Endodermal cell (in vitro differentiated cells): ENCODE results near the gene ANXA2R. TPM values are rescaled to one million over a fixed set of nuclear protein-coding genes. Genes with fewer than 3 reads are reported as not detected.

ENCODE experiments used
- DNase-seq: peaks from one replicate; pipeline ENCODE4 v3.0.0-alpha.2; 2017
- H3K27ac ChIP-seq: 2 replicates; pipeline ENCODE4 v1.5.1; 2013; ENCODE audit warnings: mild to moderate bottlenecking, low read depth, low read length, moderate library complexity
- H3K27me3 ChIP-seq: 2 replicates; pipeline ENCODE4 v1.6.1; 2013; ENCODE audit warnings: mild to moderate bottlenecking, low read length, moderate library complexity; ENCODE audit not compliant: insufficient read depth, control insufficient read depth, poor library complexity, severe bottlenecking
- H3K36me3 ChIP-seq: 2 replicates; pipeline ENCODE4 v1.7.0; 2013; ENCODE audit warnings: mild to moderate bottlenecking, low read length, moderate library complexity; ENCODE audit not compliant: control insufficient read depth, insufficient read depth
- H3K4me1 ChIP-seq: one replicate; pipeline ENCODE4 v1.7.0; 2013; ENCODE audit warnings: low read length; ENCODE audit not compliant: control insufficient read depth, insufficient read depth
- H3K4me3 ChIP-seq: 2 replicates; pipeline ENCODE4 v1.5.1; 2013; ENCODE audit warnings: mild to moderate bottlenecking, low read length, moderate library complexity
- H3K9ac ChIP-seq: 2 replicates; pipeline ENCODE4 v1.6.1; 2013; ENCODE audit warnings: mild to moderate bottlenecking, low read length, moderate library complexity; ENCODE audit not compliant: poor library complexity, severe bottlenecking; ENCODE audit errors: extremely low read depth
- H3K9me3 ChIP-seq: 2 replicates; pipeline ENCODE4 v1.6.1; 2013; ENCODE audit warnings: mild to moderate bottlenecking, low read length, moderate library complexity; ENCODE audit not compliant: control insufficient read depth
- H3K27ac Mint-ChIP-seq: 2 replicates; pipeline ENCODE4 v1.8.0; 2020; ENCODE audit warnings: mixed read lengths
- H3K27me3 Mint-ChIP-seq: 2 replicates; pipeline ENCODE4 v1.8.0; 2021; ENCODE audit warnings: mild to moderate bottlenecking, mixed read lengths; ENCODE audit not compliant: insufficient read depth
- H3K36me3 Mint-ChIP-seq: 2 replicates; pipeline ENCODE4 v1.8.0; 2020; ENCODE audit warnings: low read depth, mixed read lengths
- H3K4me1 Mint-ChIP-seq: 2 replicates; pipeline ENCODE4 v1.8.0; 2020; ENCODE audit warnings: mixed read lengths
- H3K4me3 Mint-ChIP-seq: 2 replicates; pipeline ENCODE4 v1.8.0; 2020; ENCODE audit warnings: mild to moderate bottlenecking, moderate library complexity, mixed read lengths
- H3K9me3 Mint-ChIP-seq: 2 replicates; pipeline ENCODE4 v1.8.0; 2020; ENCODE audit warnings: mild to moderate bottlenecking, mixed read lengths
- CTCF ChIP-seq: fragments of 200-600 bp; sonication (generic); conservative IDR thresholded peaks from 2 replicates; pipeline ENCODE4 v1.5.0; 2021; ENCODE audit warnings: antibody characterized with exemption, mild to moderate bottlenecking
- WGBS, 2 experiments: methylation state at CpG; one replicate each; pipeline versions ENCODE4 v1.1.5 to v1.1.7; 2013; ENCODE audit warnings: missing lambda C conversion rate in 2 of 2, mixed read lengths in 1 of 2; ENCODE audit not compliant: insufficient coverage in 1 of 2, insufficient read length in 1 of 2; 5-methylcytosine and 5-hydroxymethylcytosine counted together
- total RNA-seq, 2 donors: library from RNA; stranded (reverse); fragmentation: NEBNext Ultra II Directional in 1 of 2; extraction: Animal tissue kit (Norgen Biotek cat#: 25700) in 1 of 2; gene quantifications; 2 replicates in 1 of 2; 3 replicates in 1 of 2; pipeline ENCODE4 v1.2.1, GENCODE V29; 2021

ANXA2R gene
- total RNA-seq, 2 donors from 2014 or later = 0.73 to 0.97 TPM

GRCh38 chr5:43046474-43046873 lies 6.4 kb upstream of the ANXA2R start:
- H3K4me3 Mint-ChIP-seq = no peak overlapping the region
- Histone ChIP-seq H3K4me1 (no peaks in the 10 kb centered on the region), H3K27ac (no peak overlapping the region), H3K36me3 (no peaks in the 10 kb centered on the region), H3K9ac (no peak overlapping the region), H3K4me3 (no peak overlapping the region), H3K27me3 (peaks cover 53% of the 10 kb centered on the region), H3K9me3 (peaks cover 8% of the 10 kb centered on the region)
- H3K27ac Mint-ChIP-seq = no peak overlapping the region
- peaks cover 18% of the 10 kb centered on the region for H3K4me1 Mint-ChIP-seq
- WGBS, 2 experiments = 83% methylated on average over 1 of the region's 1 CpG; no CpG with 5 or more reads in 1 of the 2 experiments
- H3K9me3 Mint-ChIP-seq = no peaks in the 10 kb centered on the region
- no peak for TF ChIP-seq CTCF
- peaks cover 53% of the 10 kb centered on the region for H3K27me3 Mint-ChIP-seq
- no peak for DNase-seq
- no peaks in the 10 kb centered on the region for H3K36me3 Mint-ChIP-seq

DNA sequence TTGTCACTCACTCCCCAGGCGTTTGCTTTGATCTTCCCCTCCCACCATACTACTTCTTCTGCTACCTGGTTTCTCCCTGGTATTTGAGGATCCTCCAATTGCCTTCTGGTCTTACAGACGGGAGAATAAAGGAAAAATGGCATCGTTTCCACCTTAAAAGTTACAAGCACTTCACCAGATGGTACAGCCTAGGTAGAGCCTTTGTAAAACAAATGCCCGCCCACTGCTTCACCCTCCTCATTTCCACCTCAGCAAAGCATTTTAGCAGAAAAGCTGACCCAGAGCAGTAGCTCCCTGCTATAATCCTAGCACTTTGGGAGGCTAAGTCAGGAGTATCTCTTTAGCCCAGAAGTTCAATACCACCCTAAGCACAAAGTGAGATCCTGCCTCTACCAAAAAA lies 5.1 kb upstream of the ANXA2R start:
- WGBS, 2 experiments = 20% methylated on average over 2 to 4 of the region's 4 CpGs
- H3K9ac ChIP-seq = no peak overlapping the region
- TF ChIP-seq CTCF = no peak
- no peaks in the 10 kb centered on the region for H3K36me3 ChIP-seq
- DNase-seq = peak; percentile 60
- Mint-ChIP-seq H3K36me3 (no peaks in the 10 kb centered on the region), H3K4me1 (peaks cover 18% of the 10 kb centered on the region), H3K27me3 (peaks cover 65% of the 10 kb centered on the region), H3K27ac (no peak overlapping the region), H3K4me3 (no peak overlapping the region), H3K9me3 (no peaks in the 10 kb centered on the region)
- no peaks in the 10 kb centered on the region for H3K4me1 ChIP-seq
- peaks cover 64% of the 10 kb centered on the region for H3K27me3 ChIP-seq
- peaks cover 8% of the 10 kb centered on the region for H3K9me3 ChIP-seq
- no peak overlapping the region for H3K27ac ChIP-seq
- H3K4me3 ChIP-seq = no peak overlapping the region

- H3K27ac Mint-ChIP-seq = no peak overlapping the region
- no peaks in the 10 kb centered on the region for H3K9me3 Mint-ChIP-seq
- H3K27me3 ChIP-seq = peaks cover 64% of the 10 kb centered on the region
These were observed 4.2 kb upstream of the ANXA2R start for GRCh38 chr5:43044181-43044914.

More at GRCh38 chr5:43044181-43044914, 4.2 kb upstream of the ANXA2R start:
- peak overlapping the region; percentile 69 for H3K4me3 ChIP-seq
- Mint-ChIP-seq H3K36me3 (no peaks in the 10 kb centered on the region), H3K4me1 (peaks cover 22% of the 10 kb centered on the region), H3K27me3 (peaks cover 74% of the 10 kb centered on the region), H3K4me3 (peak overlapping the region; percentile 40)
- peak; percentile 80 for DNase-seq
- 14 to 17% methylated on average over 15 to 26 of the region's 26 CpGs for WGBS, 2 experiments
- no peaks in the 10 kb centered on the region for H3K36me3 ChIP-seq
- TF ChIP-seq CTCF = no peak
- H3K4me1 ChIP-seq = no peaks in the 10 kb centered on the region
- no peak overlapping the region for H3K27ac ChIP-seq
- H3K9ac ChIP-seq = no peak overlapping the region
- peaks cover 8% of the 10 kb centered on the region for H3K9me3 ChIP-seq
